Embryonic facial prominence (tissue), 1 donor: Measurements from ENCODE around the gene POM121L2.

Source experiments
- DNase-seq: peaks from one replicate; pipeline ENCODE4 v3.0.0-alpha.2; 2016; ENCODE audit errors: extremely low spot score

Gene POM121L2

DNA sequence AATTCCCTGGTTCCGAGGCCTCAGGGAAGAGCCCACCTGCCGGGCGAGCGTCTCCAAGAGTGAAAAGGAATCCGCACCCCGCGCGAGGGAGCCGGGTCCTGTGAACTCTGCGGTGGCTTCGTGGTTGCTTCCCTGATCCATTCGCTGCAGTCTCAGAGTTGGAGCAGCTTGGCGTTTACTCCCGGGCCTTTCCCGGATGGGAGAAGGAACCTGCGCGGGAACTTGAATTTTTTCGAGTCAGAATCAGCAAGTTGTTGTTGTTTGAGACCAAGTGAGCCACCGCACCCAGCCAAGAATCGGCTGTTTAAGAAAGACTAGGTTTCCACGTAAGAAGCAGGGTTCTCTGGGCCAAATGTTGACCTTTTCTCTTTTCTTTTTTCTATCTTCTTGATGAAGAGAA is 51.7 kb downstream of the POM121L2 start:
- no peak for DNase-seq
